ENCODE data around the gene RASA3. TPM values are rescaled to one million over a fixed set of nuclear protein-coding genes. Genes with fewer than 3 reads are reported as not detected.
A peak's percentile ranks its signal among the peaks of the same experiment; 100 is the strongest.

Gene RASA3
- total RNA-seq, 3 donors from 2014 or later, result 7.9 to 19.0 (median 8.4) TPM

DNA sequence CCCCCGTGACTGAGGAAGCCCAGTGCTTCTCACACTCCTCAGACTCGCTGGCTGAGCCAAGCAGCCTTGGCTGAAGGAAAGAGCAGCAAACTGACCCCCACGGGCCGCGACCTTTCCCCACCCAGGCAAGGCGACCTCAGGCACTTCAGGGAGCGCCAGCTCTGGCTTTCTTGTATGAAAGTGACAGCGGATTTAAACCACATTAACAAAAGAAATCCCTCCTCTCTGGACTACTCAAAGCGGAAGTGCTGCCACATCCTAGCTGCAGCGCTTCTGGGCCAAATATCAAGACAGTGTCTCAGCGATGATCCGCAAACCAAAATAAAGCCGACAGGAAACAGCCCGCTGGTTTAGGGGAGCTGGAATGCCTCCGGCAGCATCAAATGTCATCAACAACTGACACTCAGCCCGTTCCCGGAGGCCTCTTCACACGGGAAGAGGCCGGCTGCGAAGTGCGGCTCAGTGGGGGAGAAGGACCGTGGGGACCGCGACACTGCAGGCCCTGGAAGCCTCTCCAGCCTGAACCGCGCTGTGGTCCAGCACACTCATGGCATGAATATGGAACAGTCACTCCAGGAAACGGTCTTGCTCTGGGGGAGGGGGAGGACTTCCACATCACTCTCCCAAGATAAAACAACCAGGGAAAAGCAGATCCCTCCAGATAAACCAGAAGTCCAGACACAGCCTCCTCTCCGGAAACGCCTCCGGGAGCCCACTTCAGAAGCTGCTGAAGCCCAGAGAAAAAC lies 1.4 kb downstream of the RASA3 start:
- no peaks in the 10 kb centered on the region for H3K9me3 ChIP-seq
- peak overlapping the region; percentile 51 for H3K4me3 ChIP-seq
- ATAC-seq, result peak; percentile 24
- TF ChIP-seq, protein P1, sequence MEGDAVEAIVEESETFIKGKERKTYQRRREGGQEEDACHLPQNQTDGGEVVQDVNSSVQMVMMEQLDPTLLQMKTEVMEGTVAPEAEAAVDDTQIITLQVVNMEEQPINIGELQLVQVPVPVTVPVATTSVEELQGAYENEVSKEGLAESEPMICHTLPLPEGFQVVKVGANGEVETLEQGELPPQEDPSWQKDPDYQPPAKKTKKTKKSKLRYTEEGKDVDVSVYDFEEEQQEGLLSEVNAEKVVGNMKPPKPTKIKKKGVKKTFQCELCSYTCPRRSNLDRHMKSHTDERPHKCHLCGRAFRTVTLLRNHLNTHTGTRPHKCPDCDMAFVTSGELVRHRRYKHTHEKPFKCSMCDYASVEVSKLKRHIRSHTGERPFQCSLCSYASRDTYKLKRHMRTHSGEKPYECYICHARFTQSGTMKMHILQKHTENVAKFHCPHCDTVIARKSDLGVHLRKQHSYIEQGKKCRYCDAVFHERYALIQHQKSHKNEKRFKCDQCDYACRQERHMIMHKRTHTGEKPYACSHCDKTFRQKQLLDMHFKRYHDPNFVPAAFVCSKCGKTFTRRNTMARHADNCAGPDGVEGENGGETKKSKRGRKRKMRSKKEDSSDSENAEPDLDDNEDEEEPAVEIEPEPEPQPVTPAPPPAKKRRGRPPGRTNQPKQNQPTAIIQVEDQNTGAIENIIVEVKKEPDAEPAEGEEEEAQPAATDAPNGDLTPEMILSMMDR (IDR thresholded peaks at IDR 0.05), result no peak
- intact Hi-C loops (cut with DNase I, micrococcal nuclease), result loop anchor here in 1 of 2 donors (5.0 kb wide), 1 partner anchor 64 kb away; no protein-coding TSS in a partner anchor
- DNase-seq, result peak in 2 of 3 donors; percentile 56 to 68
- no peaks in the 10 kb centered on the region for H3K36me3 ChIP-seq (ENCODE audit: low read depth)
- peaks cover 22% of the 10 kb centered on the region for H3K4me1 ChIP-seq (ENCODE audit: low read depth)

DNA sequence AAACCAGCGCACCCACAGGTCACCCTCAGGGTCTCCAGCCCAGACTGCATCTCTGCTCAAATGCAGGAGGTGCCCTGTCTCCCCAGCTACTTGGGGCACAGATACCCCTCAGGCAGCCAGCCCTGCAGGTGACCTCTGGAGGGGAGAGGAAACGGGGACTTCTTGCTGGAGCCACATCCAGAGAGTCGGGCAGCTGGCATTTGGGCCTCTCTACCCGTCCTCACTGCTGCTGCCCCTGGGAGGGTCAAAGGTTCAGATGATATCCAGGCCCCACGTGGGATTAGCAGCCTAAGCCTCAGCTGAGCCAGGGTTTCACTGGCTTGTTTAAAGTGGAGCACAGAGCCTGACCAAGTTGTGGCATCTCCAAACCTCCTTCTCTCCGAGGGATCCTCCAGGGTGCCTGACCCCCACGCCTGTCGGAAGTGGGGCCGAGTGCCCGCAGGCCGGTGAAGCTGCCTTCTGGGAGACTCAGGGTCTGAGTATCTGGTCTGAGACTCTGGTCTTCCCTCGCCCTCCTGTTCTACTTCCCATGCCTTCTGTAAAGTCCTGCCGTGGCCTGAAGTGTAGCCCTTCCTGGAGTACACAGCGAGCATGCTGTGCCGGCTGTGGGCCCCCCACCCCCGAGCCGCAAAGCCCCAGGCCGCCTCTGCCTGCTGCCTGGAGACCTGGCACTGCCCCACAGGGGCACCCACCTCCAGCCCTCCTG lies 2.1 kb downstream of the RASA3 start:
- Histone ChIP-seq H3K4me3 (no peak overlapping the region), H3K9me3 (no peaks in the 10 kb centered on the region), H3K4me1 (ENCODE audit: low read depth) (peaks cover 22% of the 10 kb centered on the region), H3K36me3 (ENCODE audit: low read depth) (no peaks in the 10 kb centered on the region)
- intact Hi-C loops (cut with DNase I, micrococcal nuclease), result loop anchor here in 1 of 2 donors (5.0 kb wide), 1 partner anchor 63 kb away; no protein-coding TSS in a partner anchor
- TF ChIP-seq, protein P1 (IDR thresholded peaks at IDR 0.05), result no peak
- ATAC-seq (no peak), DNase-seq (no peak)

DNA sequence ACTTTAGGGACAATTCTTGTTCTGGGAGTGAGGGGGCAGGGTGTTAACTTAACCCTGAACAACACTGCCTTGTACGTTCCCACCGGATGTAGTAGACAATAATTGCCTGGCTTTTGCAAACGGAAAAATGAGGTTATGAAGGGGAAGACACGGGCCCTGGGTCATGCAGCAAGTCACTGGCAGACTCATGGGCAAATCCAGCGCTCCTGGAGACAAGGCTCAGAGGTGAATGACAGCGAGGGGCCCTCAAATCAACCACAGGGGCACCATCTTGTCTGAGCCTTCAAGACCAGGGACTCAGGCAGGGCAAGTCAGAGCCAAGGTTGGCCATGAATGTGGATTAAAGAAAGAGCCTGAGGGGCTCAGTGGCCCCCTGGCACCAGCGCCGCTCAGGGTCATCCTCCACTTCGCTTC lies 2.8 kb downstream of the RASA3 start:
- no peak for ATAC-seq
- H3K36me3 ChIP-seq (ENCODE audit: low read depth), result no peaks in the 10 kb centered on the region
- H3K4me3 ChIP-seq, result no peak overlapping the region
- H3K9me3 ChIP-seq, result no peaks in the 10 kb centered on the region
- DNase-seq, result peak in 1 of 3 donors; percentile 43
- intact Hi-C loops (cut with DNase I, micrococcal nuclease), result loop anchor here in 1 of 2 donors (5.0 kb wide), 1 partner anchor 62 kb away; no protein-coding TSS in a partner anchor
- H3K4me1 ChIP-seq (ENCODE audit: low read depth), result peaks cover 22% of the 10 kb centered on the region
- TF ChIP-seq, protein P1 (IDR thresholded peaks at IDR 0.05), result no peak

DNA sequence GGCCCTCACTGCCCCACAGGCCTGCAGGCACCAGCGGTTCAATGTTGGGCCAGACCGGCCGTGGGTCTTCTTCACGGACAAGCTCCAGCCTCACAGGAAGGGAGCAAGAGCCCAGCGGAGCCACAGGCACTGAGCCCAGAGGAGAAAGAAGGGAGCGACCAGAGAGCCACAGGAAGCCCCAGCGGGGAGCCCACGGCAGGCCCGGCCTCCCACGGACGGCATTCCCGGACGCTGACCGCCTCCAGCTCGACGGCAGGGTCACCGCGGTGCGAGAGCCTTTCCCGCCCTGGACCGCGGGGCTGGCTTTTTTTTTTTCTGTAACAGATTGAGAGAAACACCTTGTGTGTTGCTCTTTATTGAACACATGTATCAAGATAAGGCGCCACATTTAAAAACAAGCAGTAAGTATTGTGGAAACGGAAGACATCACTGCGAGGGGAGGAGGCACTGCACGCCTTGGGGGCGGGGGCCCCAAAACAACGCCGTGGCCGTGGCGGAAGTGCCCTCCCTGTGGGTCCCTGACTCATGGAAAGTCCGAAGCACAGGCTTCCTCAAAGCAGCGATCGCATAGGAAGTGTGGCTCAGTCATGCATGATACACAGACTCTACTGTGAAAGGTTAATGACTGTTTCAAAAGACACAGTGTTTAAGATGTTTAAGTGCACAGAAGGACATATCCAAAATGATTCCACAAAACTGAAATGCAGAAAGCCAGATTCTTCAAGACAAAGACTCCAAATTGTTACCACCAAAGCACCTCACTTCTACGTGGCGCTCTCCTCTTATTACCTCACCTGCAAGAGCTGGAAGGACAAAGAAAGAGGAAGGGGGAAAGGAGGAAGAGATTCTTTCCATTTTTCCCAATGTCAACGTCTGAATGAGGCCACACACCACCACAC lies 3.5 kb downstream of the RASA3 start:
- TF ChIP-seq, protein P1 (IDR thresholded peaks at IDR 0.05), result no peak
- intact Hi-C loops (cut with DNase I, micrococcal nuclease), result no loop called here
- Histone ChIP-seq H3K4me3 (no peak overlapping the region), H3K4me1 (ENCODE audit: low read depth) (peaks cover 16% of the 10 kb centered on the region), H3K9me3 (no peaks in the 10 kb centered on the region), H3K36me3 (ENCODE audit: low read depth) (no peaks in the 10 kb centered on the region)
- ATAC-seq (peak; percentile 57), DNase-seq (peak; percentile 69 to 90 (median 72))

DNA sequence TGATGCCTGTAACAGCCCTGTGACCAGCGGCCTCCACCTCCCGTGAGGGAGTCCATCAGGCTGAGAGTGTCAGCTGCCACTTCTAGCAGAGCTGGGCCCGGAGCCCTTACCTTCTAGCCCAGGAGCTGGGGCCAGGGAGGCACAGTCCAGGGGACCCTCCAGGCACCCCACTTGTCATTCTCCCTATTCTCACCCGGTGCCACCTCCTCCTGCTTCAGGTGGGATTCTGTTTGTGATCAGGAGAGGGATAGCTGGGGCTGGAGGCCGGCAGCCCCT lies 4.1 kb downstream of the RASA3 start:
- Histone ChIP-seq H3K36me3 (ENCODE audit: low read depth) (no peaks in the 10 kb centered on the region), H3K4me3 (no peak overlapping the region), H3K9me3 (no peaks in the 10 kb centered on the region), H3K4me1 (ENCODE audit: low read depth) (peaks cover 16% of the 10 kb centered on the region)
- ATAC-seq (no peak), DNase-seq (peak in 1 of 3 donors; percentile 47)
- intact Hi-C loops (cut with DNase I, micrococcal nuclease), result no loop called here
- TF ChIP-seq, protein P1 (IDR thresholded peaks at IDR 0.05), result no peak

All from mucosa of descending colon (tissue), 3 donors.